Measurements from ENCODE around the gene TNFRSF8. TPM values are rescaled to one million over a fixed set of nuclear protein-coding genes. Genes with fewer than 3 reads are reported as not detected.

Gene TNFRSF8
- total RNA-seq, 1 experiment from 2014 or later: 0.82 TPM

DNA sequence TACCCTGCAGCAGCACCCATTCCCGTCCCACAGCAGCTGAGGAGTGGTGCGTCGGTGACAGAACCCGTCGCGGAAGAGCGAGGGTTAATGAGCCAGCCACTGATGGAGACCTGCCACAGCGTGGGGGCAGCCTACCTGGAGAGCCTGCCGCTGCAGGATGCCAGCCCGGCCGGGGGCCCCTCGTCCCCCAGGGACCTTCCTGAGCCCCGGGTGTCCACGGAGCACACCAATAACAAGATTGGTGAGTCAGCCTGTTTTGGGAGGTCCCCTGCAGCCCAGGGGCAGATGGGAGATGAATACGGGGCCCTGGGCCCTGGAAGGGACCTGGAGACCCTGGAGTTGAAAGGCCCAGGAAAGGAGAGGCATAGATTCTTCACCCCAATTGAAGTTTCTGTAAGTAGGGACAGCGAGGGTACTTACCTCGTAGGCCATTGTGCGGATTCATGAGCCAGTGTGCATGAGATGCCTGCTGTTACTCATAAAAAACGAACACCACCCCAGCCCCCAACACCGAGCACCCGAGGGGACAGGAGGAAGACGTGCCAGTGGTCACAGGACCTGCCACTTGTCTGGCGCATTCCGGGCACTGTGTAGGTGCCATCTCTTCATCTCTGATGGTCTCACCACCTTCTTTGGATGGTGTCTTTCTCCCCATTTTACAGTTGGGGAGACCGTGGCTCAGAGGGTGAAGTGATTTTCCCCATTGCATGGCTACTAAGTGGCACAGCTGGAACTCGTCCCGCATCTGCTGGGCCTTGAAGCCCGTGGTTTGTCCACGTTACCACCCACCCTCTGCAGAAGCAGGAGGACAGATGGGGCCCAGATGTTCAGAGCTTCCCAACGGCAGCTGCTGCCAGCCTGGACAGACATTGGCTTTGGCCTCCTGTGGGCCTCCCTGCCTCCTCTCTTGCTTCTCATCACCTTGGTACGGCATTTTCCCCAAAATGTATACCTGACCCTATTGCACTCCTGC is 75.4 kb downstream of the TNFRSF8 start:
- Histone ChIP-seq H3K27me3 (no peaks in the 10 kb centered on the region), H3K4me3 (no peak overlapping the region), H3K9me3 (no peaks in the 10 kb centered on the region), H3K36me3 (no peaks in the 10 kb centered on the region)
- no peak for DNase-seq

DNA sequence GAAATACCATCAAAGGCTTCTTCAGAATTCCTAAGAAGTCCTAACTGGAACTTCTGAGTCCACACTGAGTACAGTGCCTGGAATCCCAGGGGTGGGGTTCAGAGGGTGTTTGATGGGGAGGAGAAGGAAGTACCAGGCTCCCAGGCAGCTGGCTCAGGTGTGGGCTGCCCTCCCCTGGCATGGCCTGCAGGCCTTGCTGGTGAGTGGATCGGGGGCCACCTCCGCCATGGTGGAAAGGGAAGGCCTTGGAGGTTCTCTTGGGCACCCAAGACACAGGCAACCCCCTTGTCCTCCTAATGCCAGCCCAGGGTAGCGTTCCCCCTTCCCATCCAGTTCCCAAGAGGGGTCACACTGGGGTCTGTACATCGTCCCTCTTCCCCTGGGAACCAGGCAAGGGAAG is 76.9 kb downstream of the TNFRSF8 start:
- no peaks in the 10 kb centered on the region for H3K27me3 ChIP-seq
- no peak for DNase-seq
- H3K4me3 ChIP-seq: no peak overlapping the region
- no peaks in the 10 kb centered on the region for H3K9me3 ChIP-seq
- H3K36me3 ChIP-seq: no peaks in the 10 kb centered on the region

DNA sequence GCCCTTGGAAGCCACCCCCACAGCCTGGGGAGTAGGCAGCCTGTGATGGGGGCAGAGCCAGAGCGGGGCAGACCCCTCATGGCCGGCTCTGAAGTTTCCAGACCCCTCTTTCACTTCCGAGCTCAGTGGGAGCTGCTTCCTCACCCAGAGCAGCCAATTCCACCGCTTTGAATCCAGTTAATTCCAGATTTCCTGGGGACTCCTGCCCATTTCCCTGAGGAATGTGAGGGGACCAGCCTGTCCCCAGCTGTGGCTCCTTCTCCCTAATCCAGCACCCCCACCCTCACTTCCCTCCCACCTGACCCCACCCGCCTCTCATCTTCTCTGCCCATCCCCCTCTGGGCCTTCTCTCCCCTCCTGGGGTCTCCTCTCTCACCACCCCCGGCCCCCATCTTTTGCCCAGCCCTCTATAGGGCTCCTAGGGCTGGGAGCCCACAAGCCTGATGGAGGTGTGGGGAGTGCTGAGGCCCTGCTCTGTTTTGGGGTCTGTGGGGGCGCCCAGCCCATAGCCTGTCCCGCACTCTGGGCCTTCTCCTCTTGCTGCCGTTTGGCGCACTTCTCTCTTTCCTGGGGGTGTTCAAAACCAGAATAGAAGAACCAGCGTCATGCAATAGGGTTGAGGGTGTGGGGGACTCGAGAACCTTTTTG is 77.5 kb downstream of the TNFRSF8 start:
- no peaks in the 10 kb centered on the region for H3K27me3 ChIP-seq
- H3K36me3 ChIP-seq: no peaks in the 10 kb centered on the region
- H3K9me3 ChIP-seq: no peaks in the 10 kb centered on the region
- no peak overlapping the region for H3K4me3 ChIP-seq
- DNase-seq: no peak

DNA sequence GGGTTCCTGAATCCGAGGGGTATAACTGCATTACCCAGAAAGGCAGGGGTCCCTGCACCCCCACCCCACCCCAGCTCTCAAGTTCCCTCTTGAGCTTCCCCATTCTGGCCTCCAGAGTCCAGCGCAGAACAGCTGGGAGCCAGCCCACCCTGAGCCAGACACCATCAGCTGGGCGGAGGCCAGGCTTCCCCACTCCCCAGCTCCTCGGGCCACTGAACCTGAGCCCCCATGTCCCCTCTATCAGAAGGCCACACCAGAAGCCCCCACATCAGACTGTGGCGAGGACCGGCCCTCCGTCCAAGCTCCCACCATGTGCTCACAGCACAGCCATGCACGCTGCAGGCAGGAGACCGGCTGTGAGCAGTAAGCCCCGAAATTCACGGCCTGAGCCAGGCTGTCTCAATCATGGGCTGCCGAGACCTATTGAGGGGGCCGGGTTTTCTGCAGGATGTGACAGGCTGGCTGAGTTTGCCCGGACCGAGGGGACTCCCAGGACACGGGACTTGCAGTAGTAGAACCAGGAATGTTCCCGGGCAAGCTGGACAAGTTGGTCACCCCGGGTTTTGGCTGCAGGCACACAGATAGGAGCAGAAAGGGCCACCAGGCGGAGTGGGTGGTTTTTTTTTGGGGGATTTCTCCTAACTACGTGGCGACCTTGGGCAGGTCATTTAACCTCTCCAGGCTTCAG is 78.2 kb downstream of the TNFRSF8 start:
- Histone ChIP-seq H3K27me3 (no peaks in the 10 kb centered on the region), H3K36me3 (no peaks in the 10 kb centered on the region), H3K9me3 (no peaks in the 10 kb centered on the region), H3K4me3 (no peak overlapping the region)
- DNase-seq: no peak

DNA sequence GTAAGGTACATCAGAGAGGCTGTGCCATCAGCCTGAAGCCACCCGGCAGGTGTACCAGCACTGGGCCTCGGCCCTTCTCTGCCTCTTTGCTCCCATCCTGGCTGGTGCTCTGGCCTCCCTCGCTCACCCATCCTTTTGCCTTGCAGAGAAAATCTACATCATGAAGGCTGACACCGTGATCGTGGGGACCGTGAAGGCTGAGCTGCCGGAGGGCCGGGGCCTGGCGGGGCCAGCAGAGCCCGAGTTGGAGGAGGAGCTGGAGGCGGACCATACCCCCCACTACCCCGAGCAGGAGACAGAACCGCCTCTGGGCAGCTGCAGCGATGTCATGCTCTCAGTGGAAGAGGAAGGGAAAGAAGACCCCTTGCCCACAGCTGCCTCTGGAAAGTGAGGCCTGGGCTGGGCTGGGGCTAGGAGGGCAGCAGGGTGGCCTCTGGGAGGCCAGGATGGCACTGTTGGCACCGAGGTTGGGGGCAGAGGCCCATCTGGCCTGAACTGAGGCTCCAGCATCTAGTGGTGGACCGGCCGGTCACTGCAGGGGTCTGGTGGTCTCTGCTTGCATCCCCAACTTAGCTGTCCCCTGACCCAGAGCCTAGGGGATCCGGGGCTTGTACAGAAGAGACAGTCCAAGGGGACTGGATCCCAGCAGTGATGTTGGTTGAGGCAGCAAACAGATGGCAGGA is 79.2 kb downstream of the TNFRSF8 start:
- Histone ChIP-seq H3K4me3 (no peak overlapping the region), H3K9me3 (no peaks in the 10 kb centered on the region), H3K27me3 (no peaks in the 10 kb centered on the region), H3K36me3 (no peaks in the 10 kb centered on the region)
- no peak for DNase-seq

DNA sequence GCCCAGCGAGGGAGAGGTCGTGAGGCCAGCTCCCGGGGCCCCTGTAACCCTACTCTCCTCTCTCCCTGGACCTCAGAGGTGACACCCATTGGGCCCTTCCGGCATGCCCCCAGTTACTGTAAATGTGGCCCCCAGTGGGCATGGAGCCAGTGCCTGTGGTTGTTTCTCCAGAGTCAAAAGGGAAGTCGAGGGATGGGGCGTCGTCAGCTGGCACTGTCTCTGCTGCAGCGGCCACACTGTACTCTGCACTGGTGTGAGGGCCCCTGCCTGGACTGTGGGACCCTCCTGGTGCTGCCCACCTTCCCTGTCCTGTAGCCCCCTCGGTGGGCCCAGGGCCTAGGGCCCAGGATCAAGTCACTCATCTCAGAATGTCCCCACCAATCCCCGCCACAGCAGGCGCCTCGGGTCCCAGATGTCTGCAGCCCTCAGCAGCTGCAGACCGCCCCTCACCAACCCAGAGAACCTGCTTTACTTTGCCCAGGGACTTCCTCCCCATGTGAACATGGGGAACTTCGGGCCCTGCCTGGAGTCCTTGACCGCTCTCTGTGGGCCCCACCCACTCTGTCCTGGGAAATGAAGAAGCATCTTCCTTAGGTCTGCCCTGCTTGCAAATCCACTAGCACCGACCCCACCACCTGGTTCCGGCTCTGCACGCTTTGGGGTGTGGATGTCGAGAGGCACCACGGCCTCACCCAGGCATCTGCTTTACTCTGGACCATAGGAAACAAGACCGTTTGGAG is 80.0 kb downstream of the TNFRSF8 start:
- Histone ChIP-seq H3K4me3 (no peak overlapping the region), H3K9me3 (no peaks in the 10 kb centered on the region), H3K27me3 (no peaks in the 10 kb centered on the region), H3K36me3 (no peaks in the 10 kb centered on the region)
- no peak for DNase-seq

DNA sequence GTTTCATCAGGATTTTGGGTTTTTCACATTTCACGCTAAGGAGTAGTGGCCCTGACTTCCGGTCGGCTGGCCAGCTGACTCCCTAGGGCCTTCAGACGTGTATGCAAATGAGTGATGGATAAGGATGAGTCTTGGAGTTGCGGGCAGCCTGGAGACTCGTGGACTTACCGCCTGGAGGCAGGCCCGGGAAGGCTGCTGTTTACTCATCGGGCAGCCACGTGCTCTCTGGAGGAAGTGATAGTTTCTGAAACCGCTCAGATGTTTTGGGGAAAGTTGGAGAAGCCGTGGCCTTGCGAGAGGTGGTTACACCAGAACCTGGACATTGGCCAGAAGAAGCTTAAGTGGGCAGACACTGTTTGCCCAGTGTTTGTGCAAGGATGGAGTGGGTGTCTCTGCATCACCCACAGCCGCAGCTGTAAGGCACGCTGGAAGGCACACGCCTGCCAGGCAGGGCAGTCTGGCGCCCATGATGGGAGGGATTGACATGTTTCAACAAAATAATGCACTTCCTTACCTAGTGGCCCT is 80.6 kb downstream of the TNFRSF8 start:
- Histone ChIP-seq H3K27me3 (no peaks in the 10 kb centered on the region), H3K9me3 (no peaks in the 10 kb centered on the region), H3K4me3 (no peak overlapping the region), H3K36me3 (no peaks in the 10 kb centered on the region)
- peak; percentile 98 for DNase-seq

DNA sequence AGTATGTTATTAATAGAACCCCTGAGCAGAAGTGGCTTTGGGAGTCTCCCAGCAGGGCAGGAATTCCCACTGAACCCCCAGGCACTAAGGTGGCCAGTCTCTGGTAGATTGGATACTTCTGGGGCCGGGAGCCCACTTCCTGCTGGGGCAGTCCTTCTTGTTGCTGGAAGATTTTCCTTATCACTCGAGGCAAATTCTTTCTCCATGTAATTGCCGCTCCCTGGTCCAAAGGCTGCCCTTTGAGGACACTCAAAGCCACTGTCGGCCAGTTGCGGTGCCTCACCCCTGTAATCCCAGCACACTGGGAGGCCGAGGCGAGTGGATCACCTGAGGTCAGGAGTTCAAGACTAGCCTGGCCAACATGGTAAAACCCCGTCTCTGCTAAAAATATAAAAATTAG is 81.1 kb downstream of the TNFRSF8 start:
- no peaks in the 10 kb centered on the region for H3K36me3 ChIP-seq
- no peaks in the 10 kb centered on the region for H3K27me3 ChIP-seq
- no peak overlapping the region for H3K4me3 ChIP-seq
- DNase-seq: no peak
- no peaks in the 10 kb centered on the region for H3K9me3 ChIP-seq

DNA sequence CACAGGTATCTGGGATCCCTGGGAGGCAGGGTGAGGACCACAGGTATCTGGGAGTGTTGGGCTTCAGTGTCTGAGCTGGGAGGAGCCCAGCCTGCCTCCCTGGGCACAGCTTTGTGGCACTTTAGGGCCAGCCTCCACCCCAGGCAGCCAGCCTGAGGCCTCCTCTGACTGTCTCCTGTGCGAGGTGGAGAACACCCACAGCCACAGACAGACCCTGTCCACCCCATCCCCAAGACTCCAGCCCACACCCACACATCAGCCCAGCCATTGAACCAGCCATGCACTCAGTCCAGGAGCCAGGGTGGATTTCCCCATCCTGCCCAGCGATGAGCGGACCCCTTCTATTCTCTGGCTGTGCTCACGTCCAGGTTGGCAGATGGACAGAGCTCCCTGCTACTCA is 81.9 kb downstream of the TNFRSF8 start:
- Histone ChIP-seq H3K27me3 (no peaks in the 10 kb centered on the region), H3K4me3 (no peak overlapping the region), H3K9me3 (peaks cover 6% of the 10 kb centered on the region), H3K36me3 (no peaks in the 10 kb centered on the region)
- no peak for DNase-seq

DNA sequence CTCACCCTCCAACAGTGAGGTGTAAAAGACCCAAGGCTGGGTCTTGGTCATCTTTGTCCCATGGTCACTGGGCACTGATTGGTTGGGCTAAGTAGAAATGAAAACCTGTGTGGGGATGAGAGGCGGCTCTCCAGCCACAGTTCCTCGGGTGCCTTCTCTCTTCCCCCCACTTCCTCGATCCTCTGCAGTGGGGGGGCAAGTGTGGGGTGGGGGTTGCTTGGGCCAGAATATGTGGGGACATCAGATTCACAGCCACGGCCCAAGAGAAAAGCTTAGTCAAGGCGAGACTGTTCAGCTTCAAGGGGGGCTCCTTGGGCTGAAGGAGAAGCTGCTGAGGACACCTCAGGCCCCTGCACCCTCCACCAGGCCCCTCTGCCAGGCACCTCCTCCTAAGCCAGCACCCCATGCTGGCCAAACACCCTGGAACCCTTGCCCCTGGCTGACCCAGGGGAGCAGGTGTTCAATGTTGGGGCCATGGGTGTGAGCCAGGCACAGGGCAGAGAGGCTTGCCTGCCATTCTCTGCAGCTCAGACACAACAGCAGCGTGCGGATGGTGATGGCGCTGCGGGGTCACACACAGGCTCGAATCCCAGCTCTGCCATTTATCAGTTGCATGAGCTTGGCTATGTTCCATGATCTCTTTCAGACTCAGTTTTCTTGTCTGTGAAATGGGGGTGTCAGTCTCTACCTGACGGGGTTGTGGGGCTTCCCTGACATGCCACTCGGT is 82.7 kb downstream of the TNFRSF8 start:
- no peak overlapping the region for H3K4me3 ChIP-seq
- no peak for DNase-seq
- H3K36me3 ChIP-seq: no peaks in the 10 kb centered on the region
- no peaks in the 10 kb centered on the region for H3K27me3 ChIP-seq
- H3K9me3 ChIP-seq: peaks cover 8% of the 10 kb centered on the region

DNA sequence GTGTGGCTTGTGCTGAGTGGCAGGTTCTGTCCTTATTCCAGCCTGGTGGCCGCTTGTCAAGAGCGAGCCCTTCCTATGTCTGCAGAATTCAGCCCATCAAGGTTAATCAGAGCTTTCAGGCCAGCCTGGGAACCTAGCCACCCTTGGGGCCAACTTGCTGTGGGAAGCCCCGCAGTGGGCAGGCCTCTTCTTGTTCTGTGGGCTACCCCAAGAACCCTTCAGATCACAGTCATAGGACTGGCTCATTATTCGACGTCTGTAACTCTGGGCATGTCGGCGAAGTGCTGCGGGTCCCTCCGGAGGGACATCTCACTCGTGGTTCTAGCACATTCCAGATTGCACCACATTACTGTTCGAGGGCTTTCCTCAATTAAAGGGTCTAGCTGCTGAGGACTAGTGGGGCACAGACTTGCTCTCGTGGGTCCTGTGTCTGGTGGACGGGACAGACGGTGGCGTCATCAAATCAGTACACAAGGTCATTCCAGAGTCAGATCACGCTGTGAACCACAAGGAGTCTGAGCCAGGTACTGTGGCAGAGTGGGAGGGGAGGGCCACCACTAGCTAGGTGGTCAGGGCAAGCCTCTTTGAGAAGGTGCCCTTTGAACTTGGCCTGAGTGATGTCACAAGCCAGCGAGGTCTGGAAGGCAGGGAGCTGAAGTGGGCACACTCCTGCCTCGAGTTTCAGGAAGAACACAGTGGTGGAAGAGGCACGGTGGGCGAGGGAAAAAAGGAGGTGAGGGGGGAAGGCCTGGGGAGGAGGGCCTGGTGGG is 83.4 kb downstream of the TNFRSF8 start:
- peaks cover 8% of the 10 kb centered on the region for H3K9me3 ChIP-seq
- H3K27me3 ChIP-seq: no peaks in the 10 kb centered on the region
- no peak for DNase-seq
- no peaks in the 10 kb centered on the region for H3K36me3 ChIP-seq
- no peak overlapping the region for H3K4me3 ChIP-seq

DNA sequence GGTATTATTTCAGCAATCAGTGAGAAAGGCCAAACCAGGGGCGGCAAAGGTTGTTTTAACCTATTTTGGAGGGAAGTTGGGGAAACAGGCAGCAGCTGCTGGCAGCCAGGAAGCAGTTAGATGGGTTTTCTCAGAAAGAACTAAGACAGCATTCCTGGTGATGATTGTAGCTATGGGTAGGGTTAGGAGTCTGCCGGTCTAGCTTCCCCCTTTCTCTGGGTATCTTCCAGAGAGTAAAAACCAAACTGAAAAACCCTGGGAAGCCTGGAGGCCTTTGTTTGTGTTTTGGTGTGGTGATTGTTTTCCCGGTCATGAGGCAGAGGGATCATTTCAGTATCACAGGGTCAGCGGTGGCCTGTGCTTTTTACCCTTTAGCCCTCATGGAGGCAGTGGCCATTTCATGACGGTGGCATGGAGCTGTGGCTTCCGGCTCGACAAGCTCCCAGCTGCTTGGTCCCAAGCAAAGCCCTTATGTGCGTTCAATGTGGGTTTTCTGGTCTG is 84.1 kb downstream of the TNFRSF8 start:
- H3K9me3 ChIP-seq: peaks cover 8% of the 10 kb centered on the region
- H3K36me3 ChIP-seq: no peaks in the 10 kb centered on the region
- DNase-seq: no peak
- H3K27me3 ChIP-seq: no peaks in the 10 kb centered on the region
- H3K4me3 ChIP-seq: no peak overlapping the region

DNA sequence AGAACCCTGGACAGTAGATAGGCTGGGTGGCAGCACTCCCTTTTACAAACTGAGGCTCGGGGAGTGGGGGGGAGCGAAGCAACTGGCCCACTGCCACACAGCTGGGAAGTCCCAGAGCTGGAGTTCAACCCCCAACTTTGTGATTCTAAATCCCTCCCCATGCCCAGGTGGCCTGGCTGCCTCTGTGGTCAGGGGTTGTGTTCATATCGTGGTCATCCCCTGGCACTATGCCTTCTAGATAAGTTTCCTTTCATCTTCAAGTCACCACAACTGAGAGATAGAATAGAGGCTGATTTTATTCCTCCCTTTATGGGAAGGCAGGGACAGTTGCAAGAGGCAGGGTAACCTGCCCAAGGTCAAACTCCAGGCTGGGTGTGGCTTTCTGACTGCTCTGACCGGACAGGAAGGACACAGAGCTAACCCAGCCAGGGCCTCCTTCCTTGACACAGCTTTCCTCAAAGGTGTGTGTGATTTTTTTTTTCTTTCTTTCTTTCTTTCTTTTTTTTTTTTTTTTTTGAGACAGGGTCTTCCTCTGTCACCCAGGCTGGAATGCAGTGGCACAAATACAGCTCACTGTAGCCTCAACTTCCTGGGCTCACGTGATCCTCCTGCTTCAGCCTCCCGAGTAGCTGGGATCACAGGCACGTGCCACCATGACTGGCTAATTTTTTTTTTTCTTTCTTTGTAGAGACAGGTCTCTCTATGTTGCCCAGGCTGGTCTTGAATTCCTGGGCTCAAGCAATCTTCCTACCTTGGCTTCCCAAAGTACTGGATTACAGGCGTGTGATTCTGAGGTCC is 85.3 kb downstream of the TNFRSF8 start:
- DNase-seq: no peak
- H3K27me3 ChIP-seq: no peaks in the 10 kb centered on the region
- H3K9me3 ChIP-seq: peaks cover 8% of the 10 kb centered on the region
- no peaks in the 10 kb centered on the region for H3K36me3 ChIP-seq
- H3K4me3 ChIP-seq: no peak overlapping the region
